ENCODE results near the gene CYP2A7.
"Not testable (repeated sequence)": the region's sequence is repeated elsewhere in the genome, so short reads cannot be mapped to it uniquely, and the experiment has no call there.

CYP2A7 gene

DNA sequence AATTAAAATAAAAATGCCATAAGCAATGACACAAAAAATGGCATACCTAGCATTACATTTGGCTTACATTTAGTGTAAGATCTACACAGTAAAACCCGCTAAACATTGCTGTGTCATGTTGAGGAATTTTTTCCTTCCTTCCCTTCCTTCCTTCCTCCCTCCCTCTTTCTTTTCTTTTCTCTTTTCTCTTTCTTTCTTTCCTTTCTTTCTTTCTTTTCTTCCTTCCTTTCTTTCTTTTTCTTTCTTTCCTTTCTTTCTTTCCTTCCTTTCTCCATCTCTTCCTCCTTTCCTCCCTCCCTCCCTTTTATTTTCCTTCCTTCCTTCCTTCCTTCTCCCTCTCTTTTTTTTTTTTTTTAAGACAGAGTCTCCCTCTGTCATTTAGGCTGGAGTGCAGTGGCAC is 43.6 kb downstream of the CYP2A7 start:
- H3K36me3 ChIP-seq (ENCODE audit: insufficient read depth, low read length); H3K27me3 ChIP-seq (ENCODE audit: insufficient read depth, low read length); H3K79me2 ChIP-seq (ENCODE audit: control insufficient read depth, insufficient read depth, low read length, unreplicated experiment); H3K4me1 ChIP-seq (ENCODE audit: control insufficient read depth, insufficient read depth, low read length, unreplicated experiment); H2AFZ ChIP-seq (ENCODE audit: low read length, unreplicated experiment); H3K4me3 ChIP-seq (ENCODE audit: low read depth, low read length); H3K27ac ChIP-seq (ENCODE audit: low read depth, low read length): not testable (repeated sequence)

DNA sequence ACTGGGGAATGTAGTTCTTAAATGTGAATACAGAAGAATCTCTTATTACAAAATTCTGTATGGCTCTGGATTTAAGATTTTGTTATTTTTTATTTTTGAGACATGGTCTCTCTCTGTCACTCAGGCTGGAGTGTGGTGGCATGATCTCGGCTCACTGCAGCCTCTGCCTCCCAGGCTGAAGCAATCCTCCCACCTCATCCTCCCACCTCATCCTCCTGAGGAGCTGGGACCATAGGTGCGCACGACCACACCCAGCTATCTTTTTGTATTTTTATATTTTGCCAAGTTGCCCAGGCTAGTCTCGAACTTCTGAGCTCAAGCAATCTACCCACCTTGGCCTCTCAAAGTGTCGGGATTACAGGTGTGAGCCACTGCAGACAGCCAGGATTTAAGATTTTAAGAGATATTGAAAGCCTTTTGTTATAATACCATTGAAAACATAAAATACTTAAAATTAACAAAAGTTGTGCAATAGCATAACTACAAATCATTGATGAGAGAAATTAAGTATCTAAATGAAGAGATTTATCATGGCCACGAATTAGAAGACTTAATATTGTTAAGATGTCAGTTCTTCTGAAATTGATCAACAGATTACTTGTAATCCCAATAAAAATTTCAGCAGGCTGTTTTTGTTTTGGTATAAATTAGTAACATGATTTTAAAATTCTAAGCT is 45.1 kb downstream of the CYP2A7 start:
- Histone ChIP-seq H3K27me3 (ENCODE audit: insufficient read depth, low read length) (no peaks in the 10 kb centered on the region), H3K27ac (ENCODE audit: low read depth, low read length) (no peak overlapping the region), H3K79me2 (ENCODE audit: control insufficient read depth, insufficient read depth, low read length, unreplicated experiment) (no peaks in the 10 kb centered on the region), H3K36me3 (ENCODE audit: insufficient read depth, low read length) (no peaks in the 10 kb centered on the region), H3K4me1 (ENCODE audit: control insufficient read depth, insufficient read depth, low read length, unreplicated experiment) (peaks cover 2% of the 10 kb centered on the region), H2AFZ (ENCODE audit: low read length, unreplicated experiment) (no peak overlapping the region), H3K4me3 (ENCODE audit: low read depth, low read length) (no peak overlapping the region)

DNA sequence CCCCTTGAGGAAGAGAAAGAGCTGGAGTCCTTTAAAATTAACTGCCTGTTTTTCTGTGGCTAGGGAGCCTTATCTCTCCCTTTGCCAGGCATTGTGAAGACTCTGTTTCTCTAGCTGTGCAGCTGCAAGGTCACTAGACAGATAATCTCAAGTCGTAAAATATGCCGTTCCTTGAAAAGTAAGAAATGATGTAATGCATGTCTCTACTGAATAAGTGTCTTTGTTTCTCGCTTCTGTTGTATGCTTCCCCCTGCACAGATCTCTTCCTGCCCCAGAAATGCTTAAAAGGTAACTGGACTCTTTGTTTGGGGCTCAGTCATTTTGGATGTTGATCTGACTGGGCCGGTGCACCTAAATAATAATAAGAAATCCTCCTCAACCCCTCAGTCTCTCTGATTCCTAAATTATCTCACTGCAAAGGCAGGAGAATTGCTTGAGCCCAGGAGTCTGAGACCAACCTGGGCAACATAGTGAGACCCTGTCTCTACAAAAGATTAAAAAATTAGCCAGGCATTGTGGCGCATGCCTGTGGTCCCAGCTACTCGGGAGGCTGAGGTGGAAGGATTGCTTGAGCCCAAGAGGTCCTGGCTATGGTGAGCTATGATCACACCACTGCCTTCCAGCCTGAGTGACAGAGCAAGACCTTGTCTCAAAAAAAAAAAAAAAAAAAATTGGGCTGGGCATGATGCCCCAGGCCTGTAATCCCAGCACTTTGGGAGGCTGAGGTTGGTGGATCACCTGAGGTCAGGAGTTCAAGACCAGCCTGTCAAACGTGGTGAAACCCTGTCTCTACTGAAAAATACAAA is 48.1 kb downstream of the CYP2A7 start:
- H3K27me3 ChIP-seq (ENCODE audit: insufficient read depth, low read length); H3K36me3 ChIP-seq (ENCODE audit: insufficient read depth, low read length); H3K27ac ChIP-seq (ENCODE audit: low read depth, low read length): not testable (repeated sequence)

DNA sequence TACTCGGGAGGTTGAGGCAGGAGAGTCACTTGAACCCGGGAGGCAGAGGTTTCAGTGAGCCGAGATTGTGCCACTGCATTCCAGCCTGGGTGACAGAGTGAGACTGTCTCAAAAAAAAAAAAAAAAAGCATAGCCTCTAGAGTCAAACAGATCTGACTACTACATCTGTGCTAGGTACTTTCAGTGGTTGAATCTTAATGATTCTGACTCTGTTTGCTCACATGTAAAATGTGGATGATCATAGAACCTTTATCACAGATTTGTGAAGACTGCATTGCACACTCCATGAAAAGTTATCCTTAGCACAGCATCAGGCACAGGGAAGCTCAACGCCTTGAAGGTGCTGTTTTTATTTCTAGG is 49.6 kb downstream of the CYP2A7 start:
- not testable (repeated sequence) for H3K27me3 ChIP-seq (ENCODE audit: insufficient read depth, low read length); H3K36me3 ChIP-seq (ENCODE audit: insufficient read depth, low read length); H3K4me1 ChIP-seq (ENCODE audit: control insufficient read depth, insufficient read depth, low read length, unreplicated experiment); H2AFZ ChIP-seq (ENCODE audit: low read length, unreplicated experiment); H3K4me3 ChIP-seq (ENCODE audit: low read depth, low read length); H3K79me2 ChIP-seq (ENCODE audit: control insufficient read depth, insufficient read depth, low read length, unreplicated experiment)
- peak overlapping the region; percentile 16; the same call in 1 of the 2 replicates for H3K27ac ChIP-seq (ENCODE audit: low read depth, low read length)

More for the DNA sequence above, 48.1 kb downstream of the CYP2A7 start:
- H2AFZ ChIP-seq (ENCODE audit: low read length, unreplicated experiment); H3K79me2 ChIP-seq (ENCODE audit: control insufficient read depth, insufficient read depth, low read length, unreplicated experiment); H3K4me3 ChIP-seq (ENCODE audit: low read depth, low read length); H3K4me1 ChIP-seq (ENCODE audit: control insufficient read depth, insufficient read depth, low read length, unreplicated experiment): not testable (repeated sequence)

DNA sequence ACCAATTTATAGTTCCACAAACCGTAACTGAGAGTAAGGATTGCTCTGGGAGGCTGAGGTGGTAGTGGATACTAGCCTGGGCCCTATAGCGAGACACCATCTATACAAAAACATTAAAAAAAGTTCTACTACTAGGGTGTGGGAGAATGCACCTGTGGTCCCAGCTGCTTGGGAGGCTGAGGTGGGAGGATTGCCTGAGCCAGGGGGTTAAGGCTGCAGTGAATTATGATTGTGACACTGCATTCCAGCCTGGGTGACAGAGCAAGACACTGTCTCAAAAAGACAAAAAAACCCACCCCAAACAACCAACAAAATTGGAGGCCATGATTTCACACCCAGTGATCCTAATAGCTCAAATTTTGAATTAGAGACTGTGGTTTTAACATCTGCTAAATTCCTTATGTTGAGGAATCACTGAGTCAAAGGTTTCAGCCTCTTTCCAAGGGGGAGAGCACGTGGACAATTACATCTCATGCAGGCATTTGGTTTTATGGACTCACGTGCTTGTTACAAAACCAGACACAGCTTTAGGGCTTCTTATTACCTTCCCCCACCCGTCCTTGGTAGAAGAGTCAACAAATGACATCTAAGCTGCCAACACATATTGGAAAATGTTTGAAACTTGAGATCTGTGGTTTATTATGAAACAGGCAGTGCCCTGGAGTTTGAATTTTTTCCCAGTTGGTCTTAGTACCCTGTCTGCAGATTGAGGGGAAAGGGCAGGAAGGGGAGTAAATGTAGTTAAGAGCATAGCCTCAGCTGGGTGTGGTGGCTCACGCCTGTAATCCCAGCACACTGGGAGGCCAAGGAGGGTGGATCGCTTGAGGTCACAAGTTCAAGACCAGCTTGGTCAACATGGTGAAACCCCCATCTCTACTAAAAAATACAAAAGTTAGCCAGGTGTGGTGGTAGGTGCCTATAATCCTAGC is 50.3 kb downstream of the CYP2A7 start:
- H3K4me3 ChIP-seq (ENCODE audit: low read depth, low read length), result no peak overlapping the region
- H3K79me2 ChIP-seq (ENCODE audit: control insufficient read depth, insufficient read depth, low read length, unreplicated experiment), result no peaks in the 10 kb centered on the region
- H3K36me3 ChIP-seq (ENCODE audit: insufficient read depth, low read length), result no peaks in the 10 kb centered on the region
- no peaks in the 10 kb centered on the region for H3K27me3 ChIP-seq (ENCODE audit: insufficient read depth, low read length)
- peak overlapping the region; percentile 48; the same call in 1 of the 2 replicates for H3K27ac ChIP-seq (ENCODE audit: low read depth, low read length)
- H3K4me1 ChIP-seq (ENCODE audit: control insufficient read depth, insufficient read depth, low read length, unreplicated experiment), result peaks cover 7% of the 10 kb centered on the region
- H2AFZ ChIP-seq (ENCODE audit: low read length, unreplicated experiment), result no peak overlapping the region

DNA sequence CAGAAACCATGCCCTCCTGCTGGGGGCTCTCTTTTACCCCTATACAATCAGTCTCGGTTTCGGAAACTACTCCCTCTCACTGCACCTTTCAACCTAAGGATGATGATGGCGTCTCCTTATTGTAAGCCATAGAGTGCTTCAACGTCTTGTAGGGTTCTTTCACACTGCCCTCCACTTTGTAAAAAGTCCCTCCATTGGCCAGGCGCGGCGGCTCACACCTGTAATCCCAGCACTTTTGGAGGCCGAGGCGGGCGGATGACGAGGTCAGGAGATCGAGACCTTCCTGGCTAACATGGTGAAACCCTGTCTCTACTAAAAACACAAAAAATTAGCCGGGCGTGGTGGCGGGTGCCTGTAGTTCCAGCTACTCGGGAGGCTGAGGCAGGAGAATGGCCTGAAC is 51.3 kb downstream of the CYP2A7 start:
- not testable (repeated sequence) for H3K27me3 ChIP-seq (ENCODE audit: insufficient read depth, low read length); H3K27ac ChIP-seq (ENCODE audit: low read depth, low read length); H3K4me1 ChIP-seq (ENCODE audit: control insufficient read depth, insufficient read depth, low read length, unreplicated experiment); H2AFZ ChIP-seq (ENCODE audit: low read length, unreplicated experiment); H3K4me3 ChIP-seq (ENCODE audit: low read depth, low read length); H3K79me2 ChIP-seq (ENCODE audit: control insufficient read depth, insufficient read depth, low read length, unreplicated experiment); H3K36me3 ChIP-seq (ENCODE audit: insufficient read depth, low read length)

DNA sequence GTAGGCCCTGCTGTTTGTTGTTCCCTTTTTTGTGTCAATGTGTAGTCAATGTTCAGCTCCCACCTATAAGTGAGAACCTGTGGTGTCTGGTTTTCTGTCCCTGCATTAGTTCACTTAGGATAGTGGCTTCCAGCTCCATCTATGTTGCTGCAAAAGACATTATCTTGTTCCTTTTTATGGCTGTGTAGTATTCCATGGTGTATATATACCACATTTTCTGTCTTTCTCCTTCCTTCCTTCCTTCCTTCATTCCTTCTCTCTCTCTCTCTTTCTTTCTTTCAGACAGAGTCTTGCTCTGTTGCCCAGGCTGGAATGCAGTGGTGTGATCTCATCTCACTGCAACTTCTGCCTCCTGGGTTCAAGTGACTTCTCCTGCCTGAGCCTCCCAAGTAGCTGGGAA is 52.8 kb downstream of the CYP2A7 start:
- no peak overlapping the region for H2AFZ ChIP-seq (ENCODE audit: low read length, unreplicated experiment)
- H3K36me3 ChIP-seq (ENCODE audit: insufficient read depth, low read length), result no peaks in the 10 kb centered on the region
- H3K27me3 ChIP-seq (ENCODE audit: insufficient read depth, low read length), result no peaks in the 10 kb centered on the region
- no peak overlapping the region for H3K27ac ChIP-seq (ENCODE audit: low read depth, low read length)
- peaks cover 7% of the 10 kb centered on the region for H3K4me1 ChIP-seq (ENCODE audit: control insufficient read depth, insufficient read depth, low read length, unreplicated experiment)
- no peak overlapping the region for H3K4me3 ChIP-seq (ENCODE audit: low read depth, low read length)
- no peaks in the 10 kb centered on the region for H3K79me2 ChIP-seq (ENCODE audit: control insufficient read depth, insufficient read depth, low read length, unreplicated experiment)

DNA sequence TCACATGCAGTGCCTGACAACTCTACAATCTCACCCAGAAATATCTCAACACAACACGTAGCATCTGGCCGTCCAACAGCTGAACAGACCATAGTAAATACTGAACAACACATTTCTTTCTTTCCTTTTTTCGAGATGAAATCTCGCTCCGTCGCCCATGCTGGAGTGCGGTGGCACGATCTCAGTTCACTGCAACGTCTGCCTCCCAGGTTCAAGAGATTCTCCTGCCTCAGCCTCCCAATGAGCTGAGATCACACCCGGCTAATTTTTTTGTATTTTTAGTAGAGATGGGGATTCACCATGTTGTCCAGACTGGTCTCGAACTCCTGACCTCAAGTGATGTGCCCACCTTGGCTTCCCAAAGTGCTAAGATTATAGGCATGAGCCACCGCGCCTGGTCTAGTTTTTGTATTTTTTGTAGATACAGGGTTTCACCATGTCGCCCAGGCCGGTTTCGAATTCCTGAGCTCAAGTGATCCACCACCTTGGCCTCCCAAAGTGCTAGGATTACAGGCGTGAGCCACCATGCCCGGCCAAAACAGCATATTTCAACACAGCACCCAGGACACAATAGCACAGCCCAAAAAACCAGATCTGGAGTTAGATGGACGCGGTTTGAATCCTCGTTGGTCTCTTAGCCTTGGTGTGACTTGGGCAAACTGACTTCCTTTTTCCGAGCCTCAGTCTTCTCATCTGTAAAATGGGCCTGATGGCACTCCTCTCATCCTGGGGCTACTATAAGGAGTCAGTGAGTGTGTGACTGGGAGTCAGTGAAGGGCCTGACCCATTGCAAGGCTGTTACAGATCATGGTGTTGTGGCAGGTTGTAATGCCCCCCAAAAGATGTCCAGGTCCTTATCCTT is 54.4 kb downstream of the CYP2A7 start:
- H2AFZ ChIP-seq (ENCODE audit: low read length, unreplicated experiment), result no peak overlapping the region
- H3K79me2 ChIP-seq (ENCODE audit: control insufficient read depth, insufficient read depth, low read length, unreplicated experiment), result no peaks in the 10 kb centered on the region
- no peak overlapping the region for H3K27ac ChIP-seq (ENCODE audit: low read depth, low read length)
- no peak overlapping the region for H3K4me3 ChIP-seq (ENCODE audit: low read depth, low read length)
- H3K4me1 ChIP-seq (ENCODE audit: control insufficient read depth, insufficient read depth, low read length, unreplicated experiment), result peaks cover 7% of the 10 kb centered on the region
- H3K27me3 ChIP-seq (ENCODE audit: insufficient read depth, low read length), result no peaks in the 10 kb centered on the region
- no peaks in the 10 kb centered on the region for H3K36me3 ChIP-seq (ENCODE audit: insufficient read depth, low read length)

DNA sequence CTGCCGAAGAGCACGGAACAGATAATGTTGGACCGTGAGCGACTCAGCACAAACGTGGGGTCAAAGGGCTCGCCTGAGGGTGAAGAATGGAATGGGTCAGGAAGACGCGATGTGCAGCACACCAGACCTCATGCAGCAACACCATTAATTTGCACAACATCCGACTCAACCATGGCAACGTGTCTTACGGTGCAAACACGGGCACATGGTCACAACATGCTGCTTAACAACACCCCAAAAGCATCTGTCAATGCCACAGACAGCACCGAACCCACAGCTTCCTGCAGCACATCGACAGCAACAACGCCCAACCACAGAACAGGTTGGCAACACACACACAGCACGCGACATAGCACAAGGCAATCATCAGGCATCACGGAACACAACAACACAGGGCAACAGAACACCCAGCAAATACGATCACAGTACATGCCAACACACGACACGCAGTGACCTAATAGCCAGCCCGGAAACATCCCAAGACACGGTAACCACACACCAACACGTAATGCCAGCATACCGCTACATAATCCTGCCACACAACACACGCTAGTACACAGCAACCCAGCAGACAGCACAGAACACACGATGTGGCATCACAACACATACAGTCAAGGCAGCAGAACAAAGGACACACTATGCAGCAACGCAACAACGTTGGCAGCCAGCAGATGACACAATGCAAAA is 55.2 kb downstream of the CYP2A7 start:
- H3K4me3 ChIP-seq (ENCODE audit: low read depth, low read length); H3K36me3 ChIP-seq (ENCODE audit: insufficient read depth, low read length); H3K27ac ChIP-seq (ENCODE audit: low read depth, low read length); H3K27me3 ChIP-seq (ENCODE audit: insufficient read depth, low read length); H2AFZ ChIP-seq (ENCODE audit: low read length, unreplicated experiment); H3K79me2 ChIP-seq (ENCODE audit: control insufficient read depth, insufficient read depth, low read length, unreplicated experiment); H3K4me1 ChIP-seq (ENCODE audit: control insufficient read depth, insufficient read depth, low read length, unreplicated experiment): not testable (repeated sequence)

DNA sequence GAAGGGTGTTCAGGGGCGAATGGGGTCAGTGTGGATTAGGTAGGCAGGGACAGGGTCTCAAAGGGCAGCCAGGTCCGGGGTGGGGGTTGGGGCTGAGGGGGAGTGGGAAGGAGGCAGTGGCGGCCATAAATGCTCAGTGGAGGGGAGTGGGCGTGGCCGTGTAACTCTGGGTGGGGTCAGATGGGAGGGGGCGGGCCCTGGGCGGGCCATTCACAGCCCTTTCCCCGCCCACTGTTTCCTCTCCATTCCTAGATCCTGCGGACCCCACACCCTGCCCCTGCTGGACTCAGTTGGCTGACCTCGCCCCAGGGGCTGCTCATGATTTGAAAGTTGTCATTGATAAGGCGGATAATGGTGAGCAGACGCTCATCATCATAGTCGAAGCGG is 55.7 kb downstream of the CYP2A7 start:
- H3K79me2 ChIP-seq (ENCODE audit: control insufficient read depth, insufficient read depth, low read length, unreplicated experiment); H3K36me3 ChIP-seq (ENCODE audit: insufficient read depth, low read length); H3K27me3 ChIP-seq (ENCODE audit: insufficient read depth, low read length); H3K4me1 ChIP-seq (ENCODE audit: control insufficient read depth, insufficient read depth, low read length, unreplicated experiment); H3K4me3 ChIP-seq (ENCODE audit: low read depth, low read length); H2AFZ ChIP-seq (ENCODE audit: low read length, unreplicated experiment); H3K27ac ChIP-seq (ENCODE audit: low read depth, low read length): not testable (repeated sequence)

All from ACC112 (cell line).